Stimulated activated CD8-positive, alpha-beta memory T cell treated with anti-CD3 and anti-CD28 coated beads, Interleukin-2, amount 100 ng/mL, for 1 hour (primary cell): ENCODE measurements around the gene GAREM2.

ENCODE experiments used
- DNase-seq, 2 donors: peaks; one replicate each; pipeline ENCODE4 v3.0.0-alpha.2; 2020; ENCODE audit warnings: low read depth in 2 of 2

The GAREM2 gene

GRCh38 chr2:26187537-26188104 is 14.7 kb downstream of the GAREM2 start:
- no peak for DNase-seq

- no peak for DNase-seq
Measured at GRCh38 chr2:26189123-26189522, 16.2 kb downstream of the GAREM2 start.

- no peak for DNase-seq
Measured at GRCh38 chr2:26189751-26190150, 16.9 kb downstream of the GAREM2 start.

- no peak for DNase-seq
Measured at GRCh38 chr2:26190369-26190768, 17.5 kb downstream of the GAREM2 start.

GRCh38 chr2:26191316-26192159 is 18.6 kb downstream of the GAREM2 start:
- DNase-seq: no peak

GRCh38 chr2:26193578-26194231 is 20.8 kb downstream of the GAREM2 start:
- no peak for DNase-seq

- no peak for DNase-seq
Measured at GRCh38 chr2:26195040-26195984, 22.4 kb downstream of the GAREM2 start.

GRCh38 chr2:26196683-26197418 is 24.0 kb downstream of the GAREM2 start:
- DNase-seq: no peak

GRCh38 chr2:26197516-26197915 is 24.6 kb downstream of the GAREM2 start:
- DNase-seq: no peak

- DNase-seq: no peak
Measured at GRCh38 chr2:26202981-26203490, 30.1 kb downstream of the GAREM2 start.

GRCh38 chr2:26203906-26204305 is 31.0 kb downstream of the GAREM2 start:
- DNase-seq: no peak

GRCh38 chr2:26212011-26212410 is 39.1 kb downstream of the GAREM2 start:
- DNase-seq: no peak

- no peak for DNase-seq
Measured at GRCh38 chr2:26214759-26215158, 41.9 kb downstream of the GAREM2 start.

- DNase-seq: no peak
Measured at GRCh38 chr2:26215833-26216232, 42.9 kb downstream of the GAREM2 start.

GRCh38 chr2:26216587-26216986 is 43.7 kb downstream of the GAREM2 start:
- DNase-seq: no peak

- no peak for DNase-seq
Measured at GRCh38 chr2:26217720-26218119, 44.8 kb downstream of the GAREM2 start.

- no peak for DNase-seq
Measured at GRCh38 chr2:26223018-26223417, 50.1 kb downstream of the GAREM2 start.

GRCh38 chr2:26224095-26224494 is 51.2 kb downstream of the GAREM2 start:
- DNase-seq: no peak

GRCh38 chr2:26229595-26229994 is 56.7 kb downstream of the GAREM2 start:
- no peak for DNase-seq

- no peak for DNase-seq
Measured at GRCh38 chr2:26230806-26231205, 57.9 kb downstream of the GAREM2 start.

GRCh38 chr2:26235089-26235488 is 62.2 kb downstream of the GAREM2 start:
- no peak for DNase-seq
